ENCODE results near the gene NMNAT3.

GRCh38 chr3:139541532-139542288 lies 136.1 kb downstream of the NMNAT3 start:
- no peak for TF ChIP-seq POLR2A (IDR thresholded peaks at IDR 0.05)
- no peak for TF ChIP-seq CTCF (IDR thresholded peaks at IDR 0.05)
- TF ChIP-seq POLR2AphosphoS5 (IDR thresholded peaks at IDR 0.05), result no peak

All from breast epithelium (tissue), 3 donors.